ENCODE measurements around the gene ARFIP2. TPM values are rescaled to one million over a fixed set of nuclear protein-coding genes. Genes with fewer than 3 reads are reported as not detected.

Gene ARFIP2
- total RNA-seq, 1 donor from 2014 or later, result 34.1 TPM

- DNase-seq (ENCODE audit: low read depth in 2 of 2), result peak in 1 of 2 donors; percentile 60
These were observed 37.7 kb downstream of the ARFIP2 start for GRCh38 chr11:6443269-6444003.

- no peak for DNase-seq (ENCODE audit: low read depth in 2 of 2)
These were observed 38.7 kb downstream of the ARFIP2 start for GRCh38 chr11:6442441-6442840.

- DNase-seq (ENCODE audit: low read depth in 2 of 2), result no peak
These were observed 40.2 kb downstream of the ARFIP2 start, which contains the start of gene HPX for GRCh38 chr11:6440906-6441358. TSS of gene HPX (minus strand) at chr11:6440987. CDS start at chr11:6440963, 24 bp downstream.

- DNase-seq (ENCODE audit: low read depth in 2 of 2), result peak; percentile 64 to 70
These were observed 42.1 kb downstream of the ARFIP2 start for GRCh38 chr11:6438979-6439571.

GRCh38 chr11:6437993-6438392 is 43.1 kb downstream of the ARFIP2 start:
- DNase-seq (ENCODE audit: low read depth in 2 of 2), result no peak

GRCh38 chr11:6437423-6437822 is 43.7 kb downstream of the ARFIP2 start:
- DNase-seq (ENCODE audit: low read depth in 2 of 2), result no peak

GRCh38 chr11:6433998-6434660 is 47.0 kb downstream of the ARFIP2 start:
- DNase-seq (ENCODE audit: low read depth in 2 of 2), result no peak

- no peak for DNase-seq (ENCODE audit: low read depth in 2 of 2)
These were observed 49.3 kb downstream of the ARFIP2 start for GRCh38 chr11:6431861-6432260.

- DNase-seq (ENCODE audit: low read depth in 2 of 2), result no peak
These were observed 53.6 kb downstream of the ARFIP2 start for GRCh38 chr11:6427516-6427915.

Other genes with a start within 250 kb of the ARFIP2 start
- gene FHIP1B, start 246.7 kb downstream of the ARFIP2 start, total RNA-seq, result 6.9 and 11.1 TPM in 2 replicates
- gene CNGA4, start 242.2 kb downstream of the ARFIP2 start, total RNA-seq, result not detected in 2 replicates
- gene CCKBR, start 221.5 kb downstream of the ARFIP2 start, total RNA-seq, result not detected in 2 replicates
- 106 and 127 TPM in 2 replicates for gene CAVIN3, start 160.8 kb downstream of the ARFIP2 start, total RNA-seq
- gene SMPD1, start 90.9 kb downstream of the ARFIP2 start, total RNA-seq, result 13.7 and 20.7 TPM in 2 replicates
- gene APBB1, start 62.2 kb downstream of the ARFIP2 start, total RNA-seq, result 23.1 and 34.4 TPM in 2 replicates
- gene HPX, start 40.3 kb downstream of the ARFIP2 start, total RNA-seq, result 0.13 and 0.25 TPM in 2 replicates
- gene TRIM3, start 7.4 kb downstream of the ARFIP2 start, total RNA-seq, result 15.3 and 23.3 TPM in 2 replicates
- gene TIMM10B, start 170 bp upstream of the ARFIP2 start, total RNA-seq, result 21.4 and 30.5 TPM in 2 replicates
- 1.3 and 1.9 TPM in 2 replicates for gene DNHD1, start 15.9 kb upstream of the ARFIP2 start, total RNA-seq
- gene RRP8, start 122.3 kb upstream of the ARFIP2 start, total RNA-seq, result 8.1 and 9.2 TPM in 2 replicates
- 111 and 145 TPM in 2 replicates for gene ILK, start 122.4 kb upstream of the ARFIP2 start, total RNA-seq
- 25.2 and 28.6 TPM in 2 replicates for gene TAF10, start 130.9 kb upstream of the ARFIP2 start, total RNA-seq
- gene TPP1, start 138.1 kb upstream of the ARFIP2 start, total RNA-seq, result 46.2 and 154 TPM in 2 replicates
- 21.4 and 54.1 TPM in 2 replicates for gene DCHS1, start 174.5 kb upstream of the ARFIP2 start, total RNA-seq
- 40.6 and 51.2 TPM in 2 replicates for gene MRPL17, start 202.0 kb upstream of the ARFIP2 start, total RNA-seq

Measured in dermis microvascular lymphatic vessel endothelial cell (primary cell).